K562 (cell line): Measurements from ENCODE around the gene BRME1. TPM values are rescaled to one million over a fixed set of nuclear protein-coding genes. Genes with fewer than 3 reads are reported as not detected.

ENCODE experiments used
- BRD9 ChIP-seq: fragments of 450-650 bp; IDR thresholded peaks from 2 replicates; pipeline ENCODE4 v1.6.1; 2018; ENCODE audit warnings: low read depth; ENCODE audit not compliant: partially characterized antibody
- CEBPG ChIP-seq, 3 experiments: fragments of 200-800 bp in 1 of 3; sonication (Bioruptor generic) in 1 of 3; sonication (generic) in 1 of 3; formaldehyde crosslinking in 1 of 3; IDR thresholded peaks in 2 of 3; conservative IDR thresholded peaks in 1 of 3; 2 replicates each; pipeline versions ENCODE4 v1.6.1 to v1.8.0; 2016 to 2022; ENCODE audit warnings: missing compliant biosample characterization in 2 of 3, missing genetic modification characterization in 2 of 3, mild to moderate bottlenecking in 1 of 3, missing genetic modification reagents in 1 of 3
- EHMT2 ChIP-seq: fragments of 450-650 bp; IDR thresholded peaks from 2 replicates; pipeline ENCODE4 v1.6.1; 2018; ENCODE audit warnings: antibody characterized with exemption
- ETV5 ChIP-seq: sonication (generic); formaldehyde crosslinking; IDR thresholded peaks from 2 replicates; pipeline ENCODE4 v1.4.0; 2020; ENCODE audit warnings: low read depth, mild to moderate bottlenecking, missing genetic modification reagents
- EZH2 ChIP-seq: IDR thresholded peaks from 2 replicates; pipeline ENCODE4 v1.6.1; 2012; ENCODE audit warnings: low read depth, mild to moderate bottlenecking, inconsistent platforms, low read length, borderline replicate concordance
- GTF2E2 ChIP-seq: fragments of 200-800 bp; sonication (Bioruptor generic); IDR thresholded peaks from 2 replicates; pipeline ENCODE4 v1.6.1; 2016; ENCODE audit warnings: missing genetic modification characterization, missing compliant biosample characterization
- LARP7 ChIP-seq: fragments of 450-650 bp; IDR thresholded peaks from 2 replicates; pipeline ENCODE4 v1.6.1; 2016
- PHTF2 ChIP-seq: fragments of 250-450 bp; sonication (Bioruptor Pico); IDR thresholded peaks from 2 replicates; pipeline ENCODE4 v1.5.0; 2021; ENCODE audit warnings: mild to moderate bottlenecking
- RBFOX2 ChIP-seq: fragments of 200-400 bp; formaldehyde crosslinking; IDR thresholded peaks from 2 replicates; pipeline ENCODE4 v1.6.1; 2017; ENCODE audit warnings: low read depth, mild to moderate bottlenecking, low read length, moderate library complexity
- ZNF121 ChIP-seq: sonication (generic); formaldehyde crosslinking; conservative IDR thresholded peaks from 2 replicates; pipeline ENCODE4 v1.8.0; 2022; ENCODE audit warnings: missing genetic modification reagents
- ZNF347 ChIP-seq: fragments of 450-650 bp; formaldehyde crosslinking; IDR thresholded peaks from 2 replicates; pipeline ENCODE4 v1.4.0; 2020; ENCODE audit warnings: low read depth, mild to moderate bottlenecking, moderate library complexity
- ZNF589 ChIP-seq: fragments of 200-800 bp; sonication (Bioruptor generic); IDR thresholded peaks from 2 replicates; pipeline ENCODE4 v1.6.1; 2016; ENCODE audit warnings: low read depth, missing genetic modification characterization, missing compliant biosample characterization
- ZNF75A ChIP-seq: fragments of 450-650 bp; formaldehyde crosslinking; IDR thresholded peaks from 2 replicates; pipeline ENCODE4 v1.4.0; 2020; ENCODE audit warnings: mild to moderate bottlenecking
- polyA plus RNA-seq, 8 experiments: library from polyadenylated mRNA; depleted of rRNA in 4 of 8; stranded (reverse) in 5 of 8; unstranded in 3 of 8; fragments of >200 nt; fragmentation: Nextera tagmentation in 2 of 8; fragmentation: Illumina TruSeq in 1 of 8; extraction: Ambion mirVana in 2 of 8; extraction: Trizol in 1 of 8; gene quantifications; 2 replicates each; pipeline versions ENCODE4 v1.2.1 to v1.2.3, GENCODE V29; 2011 to 2014; ENCODE audit warnings: inconsistent platforms in 1 of 8, missing spikeins in 1 of 8
- total RNA-seq, 7 experiments: library from RNA; depleted of rRNA in 6 of 7; stranded (reverse); fragments of >200 nt in 6 of 7; fragmentation: Illumina TruSeq in 2 of 7; extraction: Trizol in 2 of 7; gene quantifications; 2 replicates each; pipeline versions ENCODE4 v1.2.1 to v1.2.3, GENCODE V29; 2011 to 2021; ENCODE audit warnings: low replicate concordance in 1 of 7
- TF ChIP-seq, protein P1 (sequence below): conservative IDR thresholded peaks from 2 replicates; pipeline ENCODE4 v1.6.1; 2011; ENCODE audit warnings: low read depth, mild to moderate bottlenecking, low read length; ENCODE audit not compliant: control insufficient read depth
- TF ChIP-seq, protein P2 (sequence below): sonication (generic); formaldehyde crosslinking; IDR thresholded peaks from 2 replicates; pipeline ENCODE4 v1.8.0; 2022; ENCODE audit warnings: mild to moderate bottlenecking, missing genetic modification reagents
- TF ChIP-seq, protein P3 (sequence below): fragments of 250-450 bp; sonication (Bioruptor Pico); IDR thresholded peaks from 2 replicates; pipeline ENCODE4 v1.8.0; 2021; ENCODE audit warnings: mild to moderate bottlenecking, moderate library complexity
- TF ChIP-seq, protein P4 (sequence below): IDR thresholded peaks from 2 replicates; pipeline ENCODE4 v1.6.1; 2011; ENCODE audit not compliant: insufficient read length; ENCODE audit errors: extremely low read depth
- TF ChIP-seq, protein P5 (sequence below): fragments of 250-450 bp; sonication (Bioruptor Pico); IDR thresholded peaks from 2 replicates; pipeline ENCODE4 v1.8.0; 2021; ENCODE audit warnings: borderline replicate concordance, mild to moderate bottlenecking, moderate library complexity; ENCODE audit not compliant: poor library complexity, severe bottlenecking
- TF ChIP-seq, protein P6 (sequence below): fragments of 450-650 bp; IDR thresholded peaks from 2 replicates; pipeline ENCODE4 v1.6.1; 2016

BRME1 gene
- total and polyA plus RNA-seq, 9 of the 15 experiments (the other 6 are each of a cell fraction or from before 2014, with no cell fraction given) = 0.75 to 6.1 (median 3.6) TPM

DNA sequence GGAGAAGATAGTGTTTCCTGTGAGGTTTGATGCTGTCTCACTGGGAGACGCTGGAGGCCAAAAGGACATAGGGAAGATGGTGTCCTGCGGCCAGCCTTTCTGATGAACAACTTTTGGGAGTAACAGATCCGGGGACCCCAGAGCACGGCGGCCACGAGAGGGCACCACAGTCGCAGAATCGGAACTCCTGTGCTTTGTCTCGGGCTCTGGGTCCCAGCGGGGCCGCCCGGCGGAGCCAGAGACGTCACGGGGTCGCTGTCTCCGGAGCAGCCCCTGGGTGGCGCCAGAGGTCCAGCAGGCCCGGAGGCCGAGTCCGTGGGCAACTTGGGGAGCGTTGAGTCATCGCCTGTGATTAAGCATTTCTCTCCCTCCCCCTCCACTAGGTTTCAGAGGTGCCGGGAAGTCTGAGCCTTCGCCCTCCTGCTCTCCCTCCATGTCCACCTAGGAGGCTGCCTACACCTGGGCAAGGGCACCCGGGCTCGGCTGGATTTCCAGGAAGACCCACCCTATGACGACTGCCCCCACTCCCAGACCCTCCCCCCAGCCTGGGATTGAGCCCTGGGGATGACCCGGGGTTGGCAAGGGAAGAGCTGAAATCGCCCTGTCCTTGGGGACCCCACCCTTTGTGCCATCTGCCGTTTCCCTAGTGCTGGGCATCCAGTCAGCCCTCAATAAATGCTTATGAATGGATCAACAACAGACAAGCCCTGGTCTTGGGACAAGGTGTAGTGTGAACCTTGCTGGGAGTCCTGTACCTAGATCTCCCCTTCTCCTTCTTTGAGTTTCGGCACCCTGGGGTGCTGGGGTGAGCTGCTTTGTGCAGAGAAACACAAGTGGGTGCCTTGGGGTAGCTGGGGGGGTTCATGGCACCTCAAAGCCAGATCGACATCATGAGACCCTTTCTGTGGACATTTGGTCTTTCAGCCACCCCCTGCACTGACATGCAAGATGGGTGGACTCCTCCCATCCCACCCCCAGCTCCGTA, 25.6 kb downstream of the BRME1 start (continued):
- TF ChIP-seq, protein P1, sequence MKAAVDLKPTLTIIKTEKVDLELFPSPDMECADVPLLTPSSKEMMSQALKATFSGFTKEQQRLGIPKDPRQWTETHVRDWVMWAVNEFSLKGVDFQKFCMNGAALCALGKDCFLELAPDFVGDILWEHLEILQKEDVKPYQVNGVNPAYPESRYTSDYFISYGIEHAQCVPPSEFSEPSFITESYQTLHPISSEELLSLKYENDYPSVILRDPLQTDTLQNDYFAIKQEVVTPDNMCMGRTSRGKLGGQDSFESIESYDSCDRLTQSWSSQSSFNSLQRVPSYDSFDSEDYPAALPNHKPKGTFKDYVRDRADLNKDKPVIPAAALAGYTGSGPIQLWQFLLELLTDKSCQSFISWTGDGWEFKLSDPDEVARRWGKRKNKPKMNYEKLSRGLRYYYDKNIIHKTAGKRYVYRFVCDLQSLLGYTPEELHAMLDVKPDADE = peak; percentile 71; the same call in 1 of the 2 replicates
- TF ChIP-seq ZNF75A (CRISPR knock-in tag) (no peak), EZH2 (no peak), RBFOX2 (peak; percentile 75), LARP7 (no peak), ZNF121 (CRISPR knock-in tag) (no peak), ZNF347 (CRISPR knock-in tag) (no peak), BRD9 (peak; percentile 82), ETV5 (CRISPR knock-in tag) (peak; percentile 64; the same call in 1 of the 2 replicates), PHTF2 (no peak), CEBPG (CRISPR knock-in tag; IDR thresholded peaks at IDR 0.05) (peak; percentile 40), CEBPG (tag; conservative IDR thresholded peaks at IDR 0.05 in 1 of 2, IDR thresholded peaks at IDR 0.05 in 1 of 2) (peak in 1 of 2 experiments; percentile 48; a peak in 2 of 4 replicates), ZNF589 (CRISPR knock-in tag) (no peak), EHMT2 (no peak), GTF2E2 (no peak)
- TF ChIP-seq, protein P2, sequence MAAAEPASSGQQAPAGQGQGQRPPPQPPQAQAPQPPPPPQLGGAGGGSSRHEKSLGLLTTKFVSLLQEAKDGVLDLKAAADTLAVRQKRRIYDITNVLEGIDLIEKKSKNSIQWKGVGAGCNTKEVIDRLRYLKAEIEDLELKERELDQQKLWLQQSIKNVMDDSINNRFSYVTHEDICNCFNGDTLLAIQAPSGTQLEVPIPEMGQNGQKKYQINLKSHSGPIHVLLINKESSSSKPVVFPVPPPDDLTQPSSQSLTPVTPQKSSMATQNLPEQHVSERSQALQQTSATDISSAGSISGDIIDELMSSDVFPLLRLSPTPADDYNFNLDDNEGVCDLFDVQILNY (CRISPR knock-in tag) = 0 out of 2 replicates have a peak, but pooled peaks have one; percentile 31
- TF ChIP-seq, protein P3, sequence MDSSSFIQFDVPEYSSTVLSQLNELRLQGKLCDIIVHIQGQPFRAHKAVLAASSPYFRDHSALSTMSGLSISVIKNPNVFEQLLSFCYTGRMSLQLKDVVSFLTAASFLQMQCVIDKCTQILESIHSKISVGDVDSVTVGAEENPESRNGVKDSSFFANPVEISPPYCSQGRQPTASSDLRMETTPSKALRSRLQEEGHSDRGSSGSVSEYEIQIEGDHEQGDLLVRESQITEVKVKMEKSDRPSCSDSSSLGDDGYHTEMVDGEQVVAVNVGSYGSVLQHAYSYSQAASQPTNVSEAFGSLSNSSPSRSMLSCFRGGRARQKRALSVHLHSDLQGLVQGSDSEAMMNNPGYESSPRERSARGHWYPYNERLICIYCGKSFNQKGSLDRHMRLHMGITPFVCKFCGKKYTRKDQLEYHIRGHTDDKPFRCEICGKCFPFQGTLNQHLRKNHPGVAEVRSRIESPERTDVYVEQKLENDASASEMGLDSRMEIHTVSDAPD = no peak
- TF ChIP-seq, protein P4, sequence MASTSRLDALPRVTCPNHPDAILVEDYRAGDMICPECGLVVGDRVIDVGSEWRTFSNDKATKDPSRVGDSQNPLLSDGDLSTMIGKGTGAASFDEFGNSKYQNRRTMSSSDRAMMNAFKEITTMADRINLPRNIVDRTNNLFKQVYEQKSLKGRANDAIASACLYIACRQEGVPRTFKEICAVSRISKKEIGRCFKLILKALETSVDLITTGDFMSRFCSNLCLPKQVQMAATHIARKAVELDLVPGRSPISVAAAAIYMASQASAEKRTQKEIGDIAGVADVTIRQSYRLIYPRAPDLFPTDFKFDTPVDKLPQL = no peak
- TF ChIP-seq, protein P5, sequence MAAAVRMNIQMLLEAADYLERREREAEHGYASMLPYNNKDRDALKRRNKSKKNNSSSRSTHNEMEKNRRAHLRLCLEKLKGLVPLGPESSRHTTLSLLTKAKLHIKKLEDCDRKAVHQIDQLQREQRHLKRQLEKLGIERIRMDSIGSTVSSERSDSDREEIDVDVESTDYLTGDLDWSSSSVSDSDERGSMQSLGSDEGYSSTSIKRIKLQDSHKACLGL (CRISPR knock-in tag) = no peak
- TF ChIP-seq, protein P6, sequence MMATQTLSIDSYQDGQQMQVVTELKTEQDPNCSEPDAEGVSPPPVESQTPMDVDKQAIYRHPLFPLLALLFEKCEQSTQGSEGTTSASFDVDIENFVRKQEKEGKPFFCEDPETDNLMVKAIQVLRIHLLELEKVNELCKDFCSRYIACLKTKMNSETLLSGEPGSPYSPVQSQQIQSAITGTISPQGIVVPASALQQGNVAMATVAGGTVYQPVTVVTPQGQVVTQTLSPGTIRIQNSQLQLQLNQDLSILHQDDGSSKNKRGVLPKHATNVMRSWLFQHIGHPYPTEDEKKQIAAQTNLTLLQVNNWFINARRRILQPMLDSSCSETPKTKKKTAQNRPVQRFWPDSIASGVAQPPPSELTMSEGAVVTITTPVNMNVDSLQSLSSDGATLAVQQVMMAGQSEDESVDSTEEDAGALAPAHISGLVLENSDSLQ = 0 out of 2 replicates have a peak, but pooled peaks have one; percentile 18
